Chondrocyte (in vitro differentiated cells): ENCODE measurements around the gene NR0B2. TPM values are rescaled to one million over a fixed set of nuclear protein-coding genes. Genes with fewer than 3 reads are reported as not detected.
"Not testable (repeated sequence)": the region's sequence is repeated elsewhere in the genome, so short reads cannot be mapped to it uniquely, and the experiment has no call there.

Source experiments
- DNase-seq: peaks from one replicate; pipeline ENCODE4 v3.0.0; 2021; ENCODE audit warnings: mixed read lengths, low spot score
- H3K27ac Mint-ChIP-seq: one replicate; pipeline ENCODE4 v1.8.0; 2021; ENCODE audit warnings: mild to moderate bottlenecking, moderate library complexity, mixed read lengths; ENCODE audit not compliant: unreplicated experiment
- H3K27me3 Mint-ChIP-seq: 2 replicates; pipeline ENCODE4 v1.8.0; 2021; ENCODE audit warnings: low read depth, mixed read lengths
- H3K36me3 Mint-ChIP-seq: 2 replicates; pipeline ENCODE4 v1.8.0; 2021; ENCODE audit warnings: low read depth, mixed read lengths
- H3K4me1 Mint-ChIP-seq: 2 replicates; pipeline ENCODE4 v1.8.0; 2021; ENCODE audit warnings: low read depth, mild to moderate bottlenecking, mixed read lengths
- H3K4me3 Mint-ChIP-seq: one replicate; pipeline ENCODE4 v1.8.0; 2021; ENCODE audit warnings: mild to moderate bottlenecking, moderate library complexity, mixed read lengths; ENCODE audit not compliant: unreplicated experiment
- H3K9me3 Mint-ChIP-seq: 2 replicates; pipeline ENCODE4 v1.8.0; 2021; ENCODE audit warnings: low read depth, mixed read lengths
- CTCF ChIP-seq: fragments of 200-600 bp; sonication (generic); IDR thresholded peaks from 2 replicates; pipeline ENCODE4 v1.5.0; 2021; ENCODE audit warnings: antibody characterized with exemption, mild to moderate bottlenecking, moderate library complexity
- total RNA-seq: library from RNA; stranded (reverse); gene quantifications from 3 replicates; pipeline ENCODE4 v1.2.1, GENCODE V29; 2021

Gene NR0B2
- total RNA-seq, 1 donor from 2014 or later = not detected

DNA sequence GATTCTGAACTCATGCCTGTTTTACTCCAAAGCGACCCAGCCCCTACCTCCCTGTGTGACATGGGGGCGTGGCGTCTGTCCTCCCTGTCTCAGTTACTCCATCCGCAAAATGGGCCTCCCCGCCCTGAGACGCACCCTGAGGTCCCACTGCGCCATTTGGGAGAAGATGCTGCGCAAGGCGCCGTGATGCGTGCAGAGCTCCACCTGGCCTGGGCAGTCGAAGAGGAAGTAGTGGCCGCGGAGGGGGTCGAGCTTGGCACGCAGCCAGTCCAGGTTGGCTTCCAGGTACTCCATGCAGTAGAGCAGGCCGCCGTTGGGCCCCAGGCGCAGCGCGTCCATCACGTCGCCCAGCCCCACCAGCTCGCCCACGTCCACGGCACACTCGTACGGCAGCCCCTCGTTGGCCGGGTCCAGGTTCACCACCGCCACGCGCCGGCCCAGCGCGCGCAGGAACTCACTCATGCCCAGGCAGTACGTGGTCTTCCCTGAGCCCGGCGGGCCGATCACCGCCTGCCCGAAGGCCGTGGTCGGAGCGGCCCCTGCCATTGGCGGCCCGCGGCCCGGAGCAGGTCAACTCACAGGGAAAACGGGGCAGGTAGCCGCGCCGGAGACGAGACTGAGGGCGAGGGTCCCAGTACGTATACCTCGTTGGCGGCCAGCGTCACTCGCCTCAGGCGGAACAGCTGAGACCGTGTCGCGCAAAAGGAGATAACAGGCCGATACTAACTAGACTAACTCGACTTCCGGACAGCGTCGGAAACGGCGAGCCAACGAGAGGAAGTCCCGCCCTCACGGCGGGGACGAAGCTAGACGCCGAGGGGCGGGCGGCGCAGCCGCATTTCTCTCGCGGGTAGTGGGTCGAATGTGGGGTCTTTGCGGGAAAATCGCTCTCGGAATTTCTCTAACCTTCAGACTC, 24.0 kb downstream of the NR0B2 start, which contains the start of gene GPN2:
GPN2 (minus strand) TSS at position 733 of the 916 bp plus-strand sequence; CDS start at position 546, 187 bp downstream.
- TF ChIP-seq CTCF = peak; percentile 12
- peak; percentile 93 for DNase-seq
- H3K4me1 Mint-ChIP-seq = peaks cover 29% of the 10 kb centered on the region
- no peaks in the 10 kb centered on the region for H3K9me3 Mint-ChIP-seq
- H3K27me3 Mint-ChIP-seq = no peaks in the 10 kb centered on the region
- peak within 1 kb of the TSS; percentile 85 for H3K4me3 Mint-ChIP-seq
- H3K27ac Mint-ChIP-seq = peak within 1 kb of the TSS; percentile 93
- peaks cover 40% of the 10 kb centered on the region for H3K36me3 Mint-ChIP-seq

GRCh38 chr1:26888231-26888630, 25.5 kb downstream of the NR0B2 start:
- Mint-ChIP-seq H3K27ac (no peak overlapping the region), H3K36me3 (peaks cover 40% of the 10 kb centered on the region), H3K4me3 (peak overlapping the region; percentile 85), H3K9me3 (no peaks in the 10 kb centered on the region), H3K4me1 (peaks cover 29% of the 10 kb centered on the region), H3K27me3 (no peaks in the 10 kb centered on the region)
- no peak for TF ChIP-seq CTCF
- no peak for DNase-seq

GRCh38 chr1:26887125-26887524, 26.6 kb downstream of the NR0B2 start:
- H3K36me3 Mint-ChIP-seq = peaks cover 45% of the 10 kb centered on the region
- DNase-seq = no peak
- peaks cover 29% of the 10 kb centered on the region for H3K4me1 Mint-ChIP-seq
- H3K4me3 Mint-ChIP-seq = no peak overlapping the region
- H3K27ac Mint-ChIP-seq = peak overlapping the region; percentile 50
- no peaks in the 10 kb centered on the region for H3K27me3 Mint-ChIP-seq
- no peaks in the 10 kb centered on the region for H3K9me3 Mint-ChIP-seq
- TF ChIP-seq CTCF = peak; percentile 78

DNA sequence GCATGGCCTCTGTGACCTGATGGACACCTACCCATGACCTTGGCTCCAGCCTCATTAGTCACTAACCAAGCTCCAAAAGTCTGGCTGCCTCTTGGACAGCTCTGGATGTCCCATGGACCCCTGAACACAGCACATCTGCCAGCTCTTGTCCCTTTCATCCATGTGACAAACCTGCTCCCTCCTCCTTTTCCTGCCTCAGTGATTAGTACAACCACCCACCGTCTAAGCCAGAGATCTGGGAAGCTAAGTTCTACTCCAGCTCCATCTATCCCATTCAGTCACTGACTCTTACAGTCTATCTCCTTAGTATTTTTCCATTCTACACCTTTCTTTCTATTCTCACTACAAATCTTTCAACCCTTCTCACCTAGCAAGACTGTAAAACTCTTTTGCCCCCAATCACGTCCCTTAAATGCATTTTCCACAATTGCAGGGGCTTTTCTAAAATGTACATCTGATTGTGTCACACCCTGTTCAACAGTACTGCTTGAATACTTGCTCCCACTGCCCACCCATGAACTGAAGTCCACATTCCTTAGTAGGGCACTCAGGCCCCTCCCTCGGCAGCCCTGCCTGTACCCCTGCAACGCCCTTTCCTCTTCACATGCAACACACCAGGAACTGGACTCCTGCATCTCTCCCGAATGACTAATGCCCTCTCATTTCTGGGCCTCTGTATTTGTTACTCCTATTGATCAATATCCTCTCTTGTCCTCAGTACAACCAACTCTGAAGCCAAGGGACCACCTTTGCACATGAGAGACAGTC, 30.9 kb downstream of the NR0B2 start:
- Mint-ChIP-seq H3K4me1 (peaks cover 4% of the 10 kb centered on the region), H3K27ac (no peak overlapping the region), H3K9me3 (no peaks in the 10 kb centered on the region), H3K36me3 (peaks cover 41% of the 10 kb centered on the region), H3K27me3 (no peaks in the 10 kb centered on the region), H3K4me3 (no peak overlapping the region)
- no peak for TF ChIP-seq CTCF
- no peak for DNase-seq

- not testable (repeated sequence) for H3K4me1 Mint-ChIP-seq, H3K27ac Mint-ChIP-seq, DNase-seq, H3K9me3 Mint-ChIP-seq, H3K4me3 Mint-ChIP-seq, H3K27me3 Mint-ChIP-seq
- H3K36me3 Mint-ChIP-seq = peaks cover 35% of the 10 kb centered on the region
Observed at GRCh38 chr1:26881611-26882010, 32.2 kb downstream of the NR0B2 start.
